GM12878 (cell line): ENCODE measurements around the gene GTPBP6.

Source experiments
- CTCF ChIP-seq, 3 experiments: IDR thresholded peaks in 2 of 3; conservative IDR thresholded peaks in 1 of 3; 2 replicates each; pipeline ENCODE4 v1.5.1; 2011; ENCODE audit warnings: low read depth in 3 of 3, low read length in 3 of 3, mild to moderate bottlenecking in 3 of 3, control low read depth in 2 of 3, moderate library complexity in 2 of 3, inconsistent platforms in 1 of 3, mixed read lengths in 1 of 3; ENCODE audit not compliant: control insufficient read depth in 2 of 3, insufficient read depth in 1 of 3; ENCODE audit errors: extremely low read depth in 1 of 3
- FOXM1 ChIP-seq: IDR thresholded peaks from 2 replicates; pipeline ENCODE4 v1.6.1; 2012; ENCODE audit warnings: low read depth, mild to moderate bottlenecking, inconsistent platforms, low read length, moderate library complexity
- RB1 ChIP-seq: fragments of 450-650 bp; formaldehyde crosslinking; IDR thresholded peaks from 2 replicates; pipeline ENCODE4 v1.6.1; 2017; ENCODE audit warnings: mild to moderate bottlenecking, borderline replicate concordance
- RCOR1 ChIP-seq: conservative IDR thresholded peaks from 2 replicates; pipeline ENCODE4 v1.6.1; 2012; ENCODE audit warnings: low read depth, low read length, improper control_type of control experiment
- SIN3A ChIP-seq: IDR thresholded peaks from 2 replicates; pipeline ENCODE4 v1.6.1; 2012; ENCODE audit warnings: low read depth, low read length, improper control_type of control experiment
- SMC3 ChIP-seq: IDR thresholded peaks from 2 replicates; pipeline ENCODE4 v1.6.1; 2011; ENCODE audit warnings: low read length, improper control_type of control experiment, borderline replicate concordance
- TBL1XR1 ChIP-seq: IDR thresholded peaks from 2 replicates; pipeline ENCODE4 v1.6.1; 2012; ENCODE audit warnings: low read depth, low read length, improper control_type of control experiment
- TCF7 ChIP-seq: IDR thresholded peaks from 2 replicates; pipeline ENCODE4 v1.6.1; 2014; ENCODE audit warnings: antibody characterized with exemption, borderline replicate concordance

GRCh38 chrX:300334-300733 is 18.3 kb downstream of the GTPBP6 start:
- TF ChIP-seq RCOR1 (no peak), TCF7 (no peak), RB1 (no peak), CTCF (IDR thresholded peaks at IDR 0.05 in 2 of 3, conservative IDR thresholded peaks at IDR 0.05 in 1 of 3; ENCODE audit: control insufficient read depth in 2 of 3, extremely low read depth in 1 of 3, insufficient read depth in 1 of 3, low read depth in 3 of 3, low read length in 3 of 3) (no peak), SMC3 (no peak), TBL1XR1 (no peak), FOXM1 (no peak), SIN3A (no peak)
